HCEC 1CT (cell line): ENCODE results near the gene LSM14B.

Experiments used
- DNase-seq: peaks from one replicate; pipeline ENCODE4 v3.0.0-alpha.2; 2017

Gene LSM14B

DNA sequence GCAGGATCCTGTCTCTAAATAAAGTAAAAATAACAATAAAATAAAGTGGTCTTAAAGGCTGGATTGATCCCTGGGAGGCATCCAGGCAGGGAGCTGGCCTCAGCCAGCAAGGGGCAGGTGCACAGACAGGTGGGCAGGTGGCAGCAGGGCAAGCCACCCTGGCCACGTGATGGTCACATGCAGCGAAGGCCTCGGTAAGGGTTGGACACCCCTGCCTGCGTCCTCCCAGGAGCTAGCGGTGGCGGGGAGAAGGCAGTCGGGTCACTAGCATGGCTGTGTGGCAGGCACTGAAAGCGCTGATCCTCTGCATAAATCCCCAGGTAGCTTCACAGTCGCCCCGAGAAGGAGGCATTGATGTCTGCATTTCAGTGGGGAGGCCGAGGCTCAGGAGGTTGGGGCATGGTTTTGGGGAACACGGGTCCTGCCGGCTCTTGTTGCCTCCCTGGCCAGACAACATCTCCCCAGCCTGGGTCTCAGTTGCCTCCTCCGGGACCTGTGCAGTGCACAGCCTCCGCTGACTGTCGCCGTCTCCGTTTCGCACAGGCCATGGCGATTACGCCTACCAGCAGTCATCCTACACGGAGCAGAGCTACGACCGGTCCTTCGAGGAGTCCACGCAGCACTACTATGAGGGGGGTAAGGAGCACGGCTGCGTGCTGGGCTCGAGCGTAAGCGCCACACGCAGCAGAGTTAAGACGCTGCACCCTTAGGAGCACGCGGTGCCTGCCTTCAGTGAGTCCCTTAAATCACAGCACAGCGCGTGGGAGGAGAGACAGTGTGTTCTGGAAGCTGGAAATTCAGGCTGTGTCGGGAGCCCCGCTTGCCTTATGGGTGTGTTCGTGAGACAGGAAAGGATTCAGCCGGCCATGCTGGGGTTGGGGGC is 42.8 kb downstream of the LSM14B start:
- no peak for DNase-seq

DNA sequence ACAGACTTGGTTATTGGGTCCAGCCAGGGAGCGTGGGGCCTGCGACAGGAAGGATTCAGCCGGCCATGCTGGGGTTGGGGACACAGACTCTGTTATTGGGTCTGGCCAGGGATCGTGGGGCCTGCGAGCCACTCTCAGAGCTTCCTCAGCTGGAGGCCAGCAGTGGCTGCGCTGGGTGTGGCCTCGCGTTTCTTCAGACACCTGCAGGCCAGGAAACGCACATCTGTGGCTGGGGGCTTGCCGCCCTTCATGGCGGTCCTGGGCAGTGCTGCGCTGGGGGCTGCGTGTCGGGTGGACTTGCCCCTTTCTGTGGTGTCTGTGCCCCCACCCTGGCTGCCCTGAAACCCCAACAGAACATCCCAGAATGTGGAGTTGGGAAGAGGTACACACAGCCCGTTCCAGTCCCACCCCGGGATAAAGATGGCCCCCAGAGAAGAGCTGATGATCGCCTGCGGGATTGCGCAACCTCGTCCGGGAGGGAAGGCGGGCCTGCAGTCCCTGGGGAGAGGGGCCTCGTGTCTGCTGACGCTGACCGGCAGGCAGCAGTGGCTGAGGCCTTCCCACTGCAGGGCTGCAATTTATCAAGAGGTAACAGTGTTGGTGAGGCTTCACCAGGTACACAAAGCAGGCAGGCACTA is 43.6 kb downstream of the LSM14B start:
- no peak for DNase-seq

DNA sequence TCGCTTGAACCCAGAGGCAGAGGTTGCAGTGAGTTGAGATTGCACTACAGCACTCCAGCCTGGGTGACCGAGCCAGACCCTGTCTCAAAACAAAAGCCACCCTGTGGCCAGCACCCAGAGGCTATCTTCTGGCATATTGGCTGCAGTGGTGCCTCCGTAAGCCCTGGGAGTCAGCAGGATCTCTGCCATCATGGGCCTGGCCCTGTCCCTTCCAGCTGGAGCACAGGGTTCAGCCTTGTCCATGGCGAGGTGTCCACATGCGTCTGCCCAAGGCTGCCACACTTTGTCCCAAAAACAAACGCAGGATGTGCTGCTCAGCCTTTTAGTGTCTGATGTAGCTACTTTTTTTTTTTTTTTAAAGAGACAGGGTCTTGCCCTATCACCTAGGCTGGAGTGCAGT is 45.2 kb downstream of the LSM14B start:
- no peak for DNase-seq

DNA sequence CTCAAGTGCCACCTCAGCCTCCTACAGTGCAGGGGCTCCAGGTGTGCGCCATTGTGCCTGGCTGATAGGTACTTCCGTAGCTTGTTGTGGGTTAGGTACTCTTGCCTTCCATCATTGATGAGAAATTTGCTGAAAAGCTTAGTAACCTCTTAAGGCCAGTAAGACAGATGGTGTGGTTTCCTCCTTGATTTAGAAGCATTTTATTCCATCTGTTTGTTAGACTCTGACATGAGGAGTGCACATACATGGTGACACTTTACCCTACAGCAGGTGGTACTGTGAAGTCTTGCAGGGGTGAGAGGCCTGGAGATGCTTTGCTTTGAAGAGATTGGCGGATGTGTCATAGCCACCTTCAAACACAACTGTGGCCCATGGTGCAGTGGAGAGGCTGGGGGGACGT is 45.8 kb downstream of the LSM14B start:
- no peak for DNase-seq

DNA sequence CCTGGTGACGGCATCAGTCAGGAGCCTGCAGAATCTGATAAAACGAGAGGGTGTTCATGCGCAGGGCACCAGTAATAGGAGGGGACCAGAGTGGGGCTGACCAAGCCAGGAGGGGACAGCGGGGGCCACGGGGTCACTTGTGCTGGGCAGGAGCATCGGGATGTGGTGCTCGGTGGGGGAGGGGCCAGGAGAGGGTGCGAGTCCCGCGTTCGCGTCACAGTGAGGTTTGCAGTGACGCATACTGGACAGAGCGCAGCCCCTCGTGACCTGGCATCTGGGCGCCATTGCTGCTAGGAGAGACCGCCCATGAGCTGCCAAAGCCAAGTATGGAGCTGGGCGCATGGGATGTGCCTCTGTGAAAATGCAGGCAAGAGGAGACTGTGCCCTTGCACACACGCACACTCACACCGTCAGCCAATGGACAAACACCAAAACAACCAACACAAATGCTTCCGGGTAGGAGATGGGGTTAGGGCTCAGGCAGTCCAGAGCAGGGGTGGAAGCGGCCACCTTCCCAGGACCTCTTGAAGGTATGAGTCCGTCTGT is 46.7 kb downstream of the LSM14B start:
- no peak for DNase-seq

DNA sequence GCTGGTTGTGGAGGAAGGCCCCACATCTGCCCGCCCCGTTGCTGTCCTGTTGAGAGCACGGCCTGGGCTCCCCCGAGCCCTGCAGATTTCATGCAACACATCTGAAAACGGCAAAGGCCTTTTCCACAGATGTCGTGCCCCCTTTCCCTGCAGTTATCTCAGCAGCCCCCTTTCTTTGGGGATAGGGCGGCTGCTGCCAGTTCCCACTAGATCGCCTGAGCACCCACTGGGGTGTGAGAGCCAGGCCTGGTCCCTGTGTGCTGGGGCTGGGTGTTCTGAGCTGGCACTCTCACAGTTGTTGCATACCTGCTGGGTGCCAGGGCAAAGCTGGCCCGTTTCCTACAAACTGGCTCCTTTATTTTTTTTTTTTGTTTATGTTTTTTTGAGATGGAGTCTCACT is 48.3 kb downstream of the LSM14B start:
- DNase-seq, result no peak

DNA sequence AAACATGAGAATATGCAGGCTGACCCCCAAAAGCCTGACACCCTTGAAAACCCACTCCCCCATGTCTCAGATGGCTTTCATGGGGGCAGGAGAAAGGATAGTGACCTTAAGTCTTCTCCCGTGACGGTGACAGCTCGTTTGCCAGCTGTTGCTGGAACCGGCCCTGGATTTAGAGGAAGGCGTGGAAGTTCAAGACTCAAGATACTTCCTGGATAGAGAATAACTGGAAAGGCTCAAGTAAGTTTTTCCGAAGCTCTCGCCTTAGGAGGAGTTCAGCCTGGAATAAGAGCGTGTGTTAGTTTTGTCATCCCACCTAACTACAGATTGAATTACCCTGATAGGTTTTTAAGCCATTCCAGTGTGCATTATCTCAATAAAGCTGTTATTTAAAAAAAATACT is 49.0 kb downstream of the LSM14B start:
- DNase-seq, result no peak

DNA sequence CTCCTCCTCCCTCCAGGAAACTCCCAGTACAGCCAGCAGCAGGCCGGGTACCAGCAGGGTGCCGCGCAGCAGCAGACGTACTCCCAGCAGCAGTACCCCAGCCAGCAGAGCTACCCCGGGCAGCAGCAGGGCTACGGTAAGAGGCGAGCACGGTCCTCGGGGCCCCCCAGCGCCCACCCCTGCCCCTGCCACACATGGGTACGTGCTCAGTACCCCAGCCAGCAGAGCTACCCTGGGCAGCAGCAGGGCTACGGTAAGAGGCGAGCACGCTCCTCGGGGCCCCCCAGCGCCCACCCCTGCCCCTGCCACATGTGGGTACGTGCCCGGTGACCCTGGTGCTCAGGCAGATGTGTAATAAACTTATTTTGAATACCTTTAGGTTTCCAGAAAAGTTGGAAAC is 50.4 kb downstream of the LSM14B start:
- DNase-seq, result no peak

DNA sequence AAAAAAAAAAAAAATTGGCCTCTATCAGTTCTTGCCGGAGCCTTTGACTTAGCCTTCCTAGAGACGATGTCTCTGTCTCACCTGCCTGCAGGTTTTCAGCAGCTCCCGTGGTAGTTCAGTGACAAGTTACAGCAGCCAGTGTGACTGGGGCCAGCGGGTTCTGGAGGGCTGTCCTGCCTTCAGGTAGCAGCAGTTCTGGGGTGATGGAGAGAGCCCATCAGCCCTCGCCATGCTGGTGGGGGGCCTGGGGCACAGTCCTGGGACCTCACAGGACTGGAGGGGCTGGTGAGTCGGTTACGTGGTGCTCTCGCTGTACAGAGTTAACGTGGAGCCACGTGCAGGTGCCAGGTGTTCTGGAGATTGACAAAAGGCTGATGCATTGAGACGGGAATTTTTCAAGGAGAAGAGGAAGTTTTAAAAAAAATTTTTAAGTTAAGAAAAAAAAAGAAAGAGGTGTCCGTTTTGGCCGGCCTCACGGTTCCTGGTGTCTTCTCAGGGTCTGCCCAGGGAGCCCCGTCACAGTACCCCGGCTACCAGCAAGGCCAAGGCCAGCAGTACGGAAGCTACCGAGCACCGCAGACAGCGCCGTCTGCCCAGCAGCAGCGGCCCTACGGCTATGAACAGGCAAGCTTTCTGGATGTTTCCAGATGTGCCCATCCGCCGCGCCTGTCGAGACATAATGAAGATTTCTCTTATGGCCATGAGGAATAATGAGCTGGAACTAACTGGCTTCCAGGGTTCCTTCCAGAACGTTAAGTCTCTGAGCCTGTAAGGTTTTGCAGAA is 51.9 kb downstream of the LSM14B start:
- DNase-seq, result no peak

DNA sequence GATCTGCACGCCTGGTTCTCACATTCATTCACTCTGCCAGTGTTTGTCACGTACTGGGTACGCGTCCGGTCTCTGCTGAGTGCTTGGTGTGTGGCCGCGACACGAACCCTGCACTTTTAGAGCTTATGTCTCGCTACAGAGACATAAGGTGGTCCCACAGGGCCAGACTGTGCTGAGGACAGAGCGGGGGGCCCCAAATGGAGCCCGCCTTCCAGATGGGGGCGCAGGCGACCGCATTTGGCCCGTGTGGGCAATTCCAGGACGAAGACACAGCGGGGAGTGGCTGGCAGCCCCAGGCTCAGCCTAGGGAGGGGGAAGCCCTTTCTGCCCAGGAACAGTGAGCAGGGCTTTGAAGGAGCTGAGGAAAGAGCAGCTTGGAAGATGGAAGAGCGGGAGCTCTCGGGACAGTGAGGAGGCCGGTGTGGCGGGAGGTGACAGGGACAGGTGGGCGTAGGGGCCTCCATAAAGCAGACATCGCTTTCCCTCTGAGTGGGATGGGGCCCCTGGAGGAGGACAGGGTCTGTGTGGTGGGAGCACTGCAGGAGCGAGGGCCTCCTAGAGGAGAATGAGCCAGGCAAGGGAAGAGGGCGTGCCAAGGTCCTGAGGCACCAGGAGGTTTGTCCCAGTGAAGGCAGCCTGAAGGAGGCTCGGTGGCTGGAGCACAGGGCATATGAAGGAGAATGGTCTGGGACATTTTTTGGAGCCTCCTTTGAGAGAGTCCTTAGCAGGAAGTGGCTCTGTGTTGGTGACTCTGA is 52.8 kb downstream of the LSM14B start:
- no peak for DNase-seq

DNA sequence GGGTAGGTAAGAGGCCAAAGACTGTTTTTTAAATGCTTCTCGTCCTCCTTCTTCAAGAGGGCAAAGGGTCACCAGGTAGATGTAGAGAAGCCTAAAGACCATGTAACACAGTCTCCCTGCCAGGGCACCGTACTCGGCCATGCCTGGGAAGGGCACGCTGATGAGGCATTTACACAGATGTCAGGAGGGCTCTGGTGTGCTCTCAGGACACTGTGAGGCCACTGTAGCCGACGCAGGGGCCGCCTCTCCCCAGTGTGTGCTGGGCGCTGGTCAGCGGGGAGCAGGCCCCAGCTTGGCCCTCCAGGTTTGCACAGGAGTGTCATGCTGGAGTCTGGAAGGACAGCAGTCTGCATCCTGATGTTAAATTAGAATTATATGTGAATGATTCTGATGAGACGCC is 53.4 kb downstream of the LSM14B start:
- DNase-seq, result no peak

DNA sequence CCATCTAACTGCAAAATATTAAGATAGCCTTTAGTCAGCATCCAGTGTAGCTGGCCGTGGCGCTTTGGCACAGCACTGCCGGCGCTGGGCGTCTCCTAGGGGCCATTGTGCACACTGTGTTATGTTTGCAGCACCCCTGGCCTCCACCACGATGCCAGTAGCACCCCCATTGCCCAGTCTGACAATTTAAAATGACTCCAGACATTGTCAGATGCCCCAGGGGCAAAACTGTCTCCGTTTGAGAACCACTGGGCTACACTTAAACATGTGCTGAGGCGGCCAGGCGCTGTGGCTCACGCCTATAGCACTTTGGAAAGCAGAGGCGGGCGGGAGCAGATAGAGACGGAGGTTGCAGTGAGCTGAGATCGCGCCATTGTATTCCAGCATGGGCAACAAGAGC is 54.6 kb downstream of the LSM14B start:
- no peak for DNase-seq

DNA sequence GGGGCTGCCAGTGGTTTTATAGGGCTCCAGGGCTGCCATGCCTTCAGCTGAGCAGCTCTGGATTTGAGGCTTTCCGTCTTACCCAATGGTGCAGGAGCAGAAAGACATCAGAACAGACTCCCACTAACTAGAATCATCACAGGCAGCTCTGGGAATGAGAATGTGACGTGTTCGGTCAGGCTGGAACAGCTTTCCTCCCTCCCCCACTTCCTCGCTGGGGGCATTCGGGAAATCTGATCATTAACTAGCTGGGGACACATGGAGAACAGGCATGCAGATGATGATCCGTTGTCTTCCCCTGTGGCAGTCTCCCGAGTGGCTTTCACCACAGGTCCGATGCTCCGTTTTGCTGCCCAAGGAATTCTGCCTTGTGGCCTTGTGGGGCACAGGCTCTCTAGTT is 55.0 kb downstream of the LSM14B start:
- no peak for DNase-seq

DNA sequence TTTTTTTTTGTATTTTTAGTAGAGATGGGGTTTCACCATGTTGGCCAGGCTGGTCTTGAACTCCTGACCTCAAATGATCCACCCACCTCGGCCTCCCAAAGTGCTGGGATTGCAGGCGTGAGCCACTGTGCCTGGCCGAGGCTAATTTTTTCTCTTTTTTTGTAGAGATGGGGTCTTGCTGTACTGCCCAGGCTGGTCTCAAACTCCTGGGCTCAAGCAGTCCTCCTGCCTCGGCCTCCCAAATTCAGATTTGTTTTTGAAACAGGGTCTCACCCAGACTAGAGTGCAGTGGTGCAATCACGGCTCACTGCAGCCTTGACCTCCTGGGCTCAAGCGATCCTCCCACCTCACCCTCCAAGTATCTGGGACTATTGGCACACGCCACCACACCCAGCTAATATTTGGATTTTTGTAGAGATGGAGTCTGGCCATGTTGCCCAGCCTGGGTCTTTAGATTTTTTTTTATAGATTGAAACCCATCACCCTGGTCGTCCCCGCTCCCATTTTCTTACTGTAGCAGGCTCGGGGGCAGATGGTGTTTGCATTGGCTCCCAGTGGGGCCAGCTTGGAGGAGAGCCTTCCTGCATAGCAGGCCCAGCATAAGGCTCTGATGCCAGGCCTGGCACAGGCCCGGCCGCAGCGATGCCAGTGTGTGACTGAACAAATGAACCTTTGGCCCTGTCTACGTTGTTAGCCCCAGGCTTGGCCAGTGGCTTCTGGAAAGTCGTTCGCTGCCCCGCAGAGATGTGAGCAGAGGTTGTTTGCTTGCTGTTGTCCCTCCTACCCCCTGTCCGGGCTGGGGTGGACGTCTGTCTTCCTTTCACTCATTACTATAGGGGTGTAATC is 56.3 kb downstream of the LSM14B start:
- DNase-seq, result no peak

DNA sequence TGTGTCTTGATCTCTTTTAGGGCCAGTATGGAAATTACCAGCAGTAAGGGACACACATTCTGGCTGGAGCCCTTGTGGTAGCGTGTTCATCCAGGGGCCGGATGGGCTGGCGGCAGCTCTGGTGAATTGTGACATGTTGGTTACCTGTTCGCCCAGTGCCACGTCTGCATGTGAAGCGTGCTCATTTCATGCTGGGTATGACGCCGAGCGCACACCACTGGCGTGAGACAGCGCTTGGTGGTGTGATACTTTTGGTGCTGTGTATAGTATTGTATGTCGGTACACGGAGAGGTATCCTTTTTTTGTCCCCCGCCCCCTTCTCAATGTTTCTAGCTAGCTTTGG is 56.9 kb downstream of the LSM14B start:
- DNase-seq, result no peak

DNA sequence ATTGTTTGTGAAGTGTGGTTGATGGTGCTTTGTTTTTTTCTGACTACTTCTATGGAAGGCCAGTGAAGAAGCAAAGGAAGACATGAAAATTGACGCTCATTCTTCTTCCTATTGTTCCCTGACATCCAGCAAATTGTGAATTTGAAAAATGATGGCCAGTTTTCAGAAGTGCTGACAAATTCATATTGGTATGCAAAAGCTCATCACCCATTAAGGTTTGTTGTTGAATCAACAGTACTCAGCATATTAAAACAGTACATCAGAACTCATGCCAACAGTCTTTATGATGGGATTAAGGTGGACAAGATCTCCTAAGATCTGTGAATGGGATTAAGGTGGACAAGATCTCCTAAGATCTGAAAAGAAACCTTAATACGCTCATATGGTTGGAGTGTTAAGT is 59.5 kb downstream of the LSM14B start:
- DNase-seq, result no peak

DNA sequence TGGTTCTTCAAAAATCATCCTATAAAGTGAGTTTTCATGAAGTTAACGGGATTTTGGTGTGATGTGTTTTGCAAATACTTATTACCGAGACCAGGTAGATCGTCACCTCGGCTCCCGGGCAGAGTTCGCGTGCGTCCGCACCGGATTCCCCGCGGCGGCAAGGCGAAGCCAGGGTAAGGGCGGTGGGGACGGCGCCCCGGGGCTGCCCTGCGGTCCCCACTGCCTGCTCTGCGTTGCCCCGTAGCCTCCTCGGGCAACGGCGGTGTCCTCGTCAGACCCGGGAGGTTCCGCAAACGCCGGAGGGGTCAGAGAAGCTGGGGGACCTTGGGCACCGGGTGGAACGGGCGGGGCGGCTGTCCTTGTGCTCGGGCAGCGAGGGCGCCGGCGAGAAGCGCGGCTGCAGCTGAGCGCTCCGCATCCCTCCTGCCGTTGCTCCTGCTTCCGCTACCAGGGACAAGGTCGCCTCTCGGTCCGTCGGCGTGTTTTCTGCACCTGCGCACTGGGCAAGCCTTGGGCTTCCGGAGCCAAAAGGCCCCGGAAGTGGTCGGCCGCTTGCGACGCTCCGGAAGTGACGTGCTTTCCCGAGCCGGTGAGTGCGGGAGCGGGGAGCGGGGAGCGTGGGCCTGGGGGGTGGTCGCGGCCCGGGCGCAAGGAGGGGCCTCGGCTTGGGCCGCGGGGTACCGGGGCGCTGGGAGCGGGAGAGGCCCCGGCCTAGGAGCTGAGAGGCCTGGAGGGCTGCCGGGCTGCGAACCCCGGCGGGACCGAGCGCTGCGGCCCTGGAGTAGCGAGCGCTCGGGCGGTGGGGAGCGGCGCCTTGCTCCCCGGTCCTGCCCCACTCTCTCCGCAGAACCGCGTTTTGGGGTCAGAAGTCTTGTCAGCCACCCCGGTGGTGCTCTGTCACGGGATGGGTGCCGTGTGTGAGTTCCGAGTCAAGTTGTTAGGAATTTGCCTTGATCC is 60.5 kb downstream of the LSM14B start, which contains the start of gene MTG2:
Gene MTG2 (plus strand): TSS at position 560 of the 957 bp plus-strand sequence. CDS start 10,393 bp downstream, outside the sequence.
- peak; percentile 94 for DNase-seq

DNA sequence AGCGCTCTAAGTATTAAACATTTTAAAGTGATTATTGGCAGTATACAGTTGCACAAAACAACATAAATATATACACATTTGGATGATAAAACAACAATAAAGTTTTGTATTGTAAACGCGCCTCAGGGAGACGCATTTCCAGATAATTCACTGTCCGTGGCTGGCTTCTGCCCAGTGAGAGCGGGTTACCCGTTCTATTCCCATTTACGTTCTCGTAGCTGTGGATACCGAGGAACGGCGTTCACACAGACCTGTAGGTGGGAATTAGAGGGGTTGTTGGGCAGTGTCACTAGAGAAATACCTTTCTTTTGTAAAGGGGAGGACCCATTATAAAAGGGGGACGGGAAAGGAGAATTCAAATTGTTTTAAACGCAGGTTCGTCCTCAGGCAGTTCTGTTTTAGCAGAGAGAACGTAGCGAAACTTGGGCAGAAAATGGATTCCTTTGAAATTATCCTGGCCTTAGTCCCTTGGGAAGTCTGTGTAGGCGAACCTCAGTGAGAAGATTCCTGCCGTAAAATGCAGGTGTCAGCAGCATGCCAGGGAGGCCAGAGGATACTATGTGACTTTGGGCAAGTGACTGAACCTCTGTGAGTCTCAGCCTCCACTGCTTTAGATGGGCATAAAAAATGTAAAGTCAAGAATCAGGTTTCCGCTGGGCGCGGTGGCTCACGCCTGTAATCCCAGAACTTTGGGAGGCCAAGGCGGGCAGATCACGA is 61.3 kb downstream of the LSM14B start:
- DNase-seq, result no peak
